ENCODE results near the gene OSCP1.
"Not testable (repeated sequence)": the region's sequence is repeated elsewhere in the genome, so short reads cannot be mapped to it uniquely, and the experiment has no call there.

The OSCP1 gene

GRCh38 chr1:36450270-36450918 is at the start of gene OSCP1:
OSCP1 (minus strand) TSS chr1:36450451; CDS start chr1:36450369, 82 bp downstream.
- DNase-seq (ENCODE audit: low read depth in 3 of 3): peak; percentile 73 to 84 (median 75)

- DNase-seq (ENCODE audit: low read depth in 3 of 3): no peak
Measured at GRCh38 chr1:36497207-36497606, 47.0 kb upstream of the OSCP1 start.

GRCh38 chr1:36494971-36495370 is 44.7 kb upstream of the OSCP1 start:
- DNase-seq (ENCODE audit: low read depth in 3 of 3): no peak

GRCh38 chr1:36493524-36493923 is 43.3 kb upstream of the OSCP1 start:
- DNase-seq (ENCODE audit: low read depth in 3 of 3): no peak

- no peak for DNase-seq (ENCODE audit: low read depth in 3 of 3)
Measured at GRCh38 chr1:36492491-36492890, 42.2 kb upstream of the OSCP1 start.

DNA sequence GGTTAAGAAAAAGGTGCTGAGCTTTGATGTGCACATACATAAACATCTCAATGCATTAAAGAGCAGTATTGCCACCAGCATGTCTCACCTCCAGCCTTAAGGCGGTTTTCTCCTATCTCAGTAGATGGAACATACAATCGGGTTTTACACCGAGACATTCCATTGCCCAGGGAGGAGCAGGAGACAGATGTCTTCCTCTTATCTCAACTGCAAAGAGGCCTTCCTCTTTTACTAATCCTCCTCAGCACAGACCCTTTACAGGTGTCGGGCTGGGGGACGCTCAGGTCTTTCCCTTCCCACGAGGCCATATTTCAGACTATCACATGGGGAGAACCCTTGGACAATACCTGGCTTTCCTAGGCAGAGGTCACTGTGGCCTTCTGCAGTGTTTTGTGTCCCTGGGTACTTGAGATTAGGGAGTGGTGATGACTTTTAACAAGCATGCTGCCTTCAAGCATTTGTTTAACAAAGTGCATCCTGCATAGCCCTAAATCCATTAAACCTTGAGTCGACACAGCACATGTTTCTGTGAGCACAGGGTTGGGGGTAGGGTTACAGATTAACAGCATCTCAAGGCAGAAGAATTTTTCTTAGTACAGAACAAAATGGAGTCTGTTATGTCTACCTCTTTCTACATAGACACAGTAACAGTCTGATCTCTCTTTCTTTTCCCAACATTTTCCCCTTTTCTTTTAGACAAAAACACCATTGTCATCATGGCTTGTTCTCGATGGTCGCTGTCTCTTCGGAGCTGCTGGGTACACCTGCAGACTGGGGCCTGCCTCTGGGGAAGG is 39.2 kb upstream of the OSCP1 start:
- DNase-seq (ENCODE audit: low read depth in 3 of 3): not testable (repeated sequence)

DNA sequence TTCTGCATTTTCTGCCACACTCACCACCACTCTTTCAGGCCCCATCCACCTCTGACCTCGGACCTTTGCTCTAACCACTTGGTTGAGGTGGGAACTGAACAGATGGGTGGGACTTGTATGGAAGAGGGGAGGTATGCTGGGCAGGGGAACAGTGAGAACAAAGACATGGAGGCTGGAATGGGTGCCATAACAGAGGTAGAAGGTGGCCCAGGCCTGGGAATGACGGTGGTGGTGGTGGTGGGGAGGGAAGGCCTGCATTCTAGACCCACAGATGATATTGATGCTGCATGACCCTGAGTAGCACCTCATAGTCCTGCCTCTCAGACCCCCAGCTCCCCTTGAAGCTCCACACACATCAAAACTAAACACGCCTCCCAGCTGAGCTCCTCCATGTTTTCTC is 37.7 kb upstream of the OSCP1 start:
- DNase-seq (ENCODE audit: low read depth in 3 of 3): no peak

GRCh38 chr1:36487336-36487725 is 37.1 kb upstream of the OSCP1 start:
- not testable (repeated sequence) for DNase-seq (ENCODE audit: low read depth in 3 of 3)

DNA sequence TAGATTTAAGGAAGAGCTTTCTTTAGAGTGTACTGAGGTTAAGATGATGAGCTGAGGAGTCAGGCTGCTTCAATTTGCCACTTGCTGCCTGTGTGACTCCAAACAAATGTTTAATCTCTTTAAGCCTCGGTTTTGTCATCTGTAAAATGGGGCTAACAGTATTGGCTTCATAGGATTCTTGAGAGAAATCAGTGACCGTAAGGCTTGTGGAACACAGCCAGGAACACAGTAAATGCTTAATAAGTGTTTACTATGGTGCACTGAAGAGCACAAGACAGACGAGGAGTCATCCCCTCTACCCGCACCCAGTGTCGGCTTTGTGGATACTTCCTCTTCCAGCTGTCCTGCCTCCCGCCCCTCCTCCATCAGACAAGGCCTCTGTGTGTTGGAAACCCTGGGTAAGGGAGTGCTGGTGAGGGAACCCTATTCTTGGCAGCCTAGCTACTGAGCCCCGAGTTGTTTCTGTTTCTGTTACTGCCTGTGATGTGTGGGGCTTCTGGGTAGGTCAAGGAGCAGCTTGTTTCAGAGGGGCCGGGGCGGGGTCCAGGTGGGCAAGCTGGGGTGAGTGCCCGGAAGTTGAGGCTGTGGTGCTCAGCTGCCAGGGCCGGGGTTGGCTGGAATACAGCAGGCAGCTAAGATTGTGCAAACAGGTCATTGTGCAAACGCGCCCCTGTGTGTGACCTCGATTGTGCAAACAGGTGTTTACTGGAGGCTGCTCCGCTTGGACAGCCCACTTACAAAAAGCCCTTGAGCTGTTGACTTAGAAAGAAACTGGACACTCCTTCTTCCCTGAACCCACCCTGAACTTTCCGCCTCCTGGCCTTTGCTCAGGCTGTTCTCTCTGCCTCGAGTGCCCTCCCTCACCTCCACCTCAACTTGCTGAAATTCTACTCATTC is 36.4 kb upstream of the OSCP1 start:
- DNase-seq (ENCODE audit: low read depth in 3 of 3): no peak

GRCh38 chr1:36486093-36486438 is 35.8 kb upstream of the OSCP1 start:
- DNase-seq (ENCODE audit: low read depth in 3 of 3): no peak

DNA sequence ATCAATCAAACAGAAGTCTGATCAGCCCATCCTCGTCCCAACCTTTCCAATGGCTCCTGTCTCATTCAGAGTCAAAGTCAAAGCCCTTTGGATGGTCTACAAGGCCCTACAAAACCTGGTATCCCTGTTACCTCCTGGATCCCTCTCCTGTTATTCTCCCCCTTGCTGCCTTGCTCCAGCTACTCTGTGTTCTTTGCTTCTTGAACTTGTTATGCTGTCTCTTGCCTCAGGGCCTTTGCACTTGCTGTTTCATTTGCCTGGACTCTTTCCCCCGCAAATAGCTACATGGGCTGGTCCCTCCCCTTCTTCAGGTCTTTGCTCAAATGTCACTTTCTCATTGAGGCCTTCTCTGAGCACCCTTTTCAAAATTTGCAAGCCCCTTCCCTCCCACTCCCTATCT is 33.8 kb upstream of the OSCP1 start:
- no peak for DNase-seq (ENCODE audit: low read depth in 3 of 3)

DNA sequence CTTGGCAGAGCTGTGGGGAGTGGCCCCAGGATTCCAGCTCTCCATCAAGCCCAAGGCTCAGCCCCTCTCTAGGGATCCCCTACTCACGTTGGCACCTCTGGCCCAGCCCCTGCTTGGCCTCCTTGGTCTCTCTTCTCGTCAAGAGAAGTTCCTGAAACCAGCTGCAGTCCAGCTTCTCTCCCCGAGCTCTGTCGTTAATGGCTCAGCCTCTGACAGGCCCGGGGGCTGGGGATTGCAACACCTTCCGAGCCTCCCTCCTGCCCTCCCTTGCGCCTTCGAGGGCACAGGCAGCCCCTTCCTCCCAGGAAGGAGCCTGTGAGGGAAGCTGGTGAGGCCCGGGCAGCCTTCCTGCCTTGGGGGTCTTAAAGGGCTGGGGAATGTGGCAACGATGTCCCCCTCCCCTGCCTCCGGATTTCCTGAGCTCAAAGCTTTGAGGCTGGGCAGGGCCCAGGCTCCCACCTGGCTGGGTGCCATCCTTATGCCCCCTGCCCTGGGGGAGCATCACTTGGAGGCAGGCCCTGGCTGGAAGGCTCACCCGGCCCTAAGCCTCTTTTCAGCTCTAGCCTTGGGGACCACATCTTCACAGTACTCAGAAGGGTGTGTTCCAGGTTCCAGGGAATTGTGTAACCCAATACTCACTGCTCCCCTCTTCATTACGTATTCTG is 32.6 kb upstream of the OSCP1 start, which contains the start of gene CSF3R:
Gene CSF3R, minus strand, starts transcription at position 190 of the 665 bp plus-strand sequence. CDS start 3,417 bp downstream, outside the sequence.
- no peak for DNase-seq (ENCODE audit: low read depth in 3 of 3)

GRCh38 chr1:36481771-36482723 is 31.8 kb upstream of the OSCP1 start:
- no peak for DNase-seq (ENCODE audit: low read depth in 3 of 3)

DNA sequence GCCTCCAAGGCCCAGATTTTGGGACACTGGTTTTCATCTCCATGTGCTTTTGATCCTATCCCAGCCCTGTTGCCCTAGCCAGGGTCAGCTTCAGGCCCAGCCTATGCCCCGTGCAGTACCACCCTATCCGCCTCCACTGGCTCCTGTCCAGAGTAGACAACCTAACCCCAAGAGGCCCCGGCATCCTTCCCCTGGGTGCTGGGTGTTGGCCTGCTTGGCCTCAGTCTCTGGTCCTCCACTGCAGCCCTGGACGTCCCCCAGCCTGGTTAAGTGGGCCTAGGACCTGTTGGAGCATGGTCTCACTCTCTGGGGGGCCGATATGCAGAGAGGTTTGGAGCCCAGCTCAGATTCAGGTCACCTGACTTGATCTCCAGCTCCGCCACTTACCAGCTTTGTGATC is 30.8 kb upstream of the OSCP1 start:
- DNase-seq (ENCODE audit: low read depth in 3 of 3): no peak

- DNase-seq (ENCODE audit: low read depth in 3 of 3): no peak
Measured at GRCh38 chr1:36480161-36480560, 29.9 kb upstream of the OSCP1 start.

GRCh38 chr1:36479505-36480051 is 29.3 kb upstream of the OSCP1 start:
- DNase-seq (ENCODE audit: low read depth in 3 of 3): no peak

- DNase-seq (ENCODE audit: low read depth in 3 of 3): not testable (repeated sequence)
Measured at GRCh38 chr1:36477615-36478014, 27.4 kb upstream of the OSCP1 start.

GRCh38 chr1:36476945-36477344 is 26.7 kb upstream of the OSCP1 start:
- no peak for DNase-seq (ENCODE audit: low read depth in 3 of 3)

DNA sequence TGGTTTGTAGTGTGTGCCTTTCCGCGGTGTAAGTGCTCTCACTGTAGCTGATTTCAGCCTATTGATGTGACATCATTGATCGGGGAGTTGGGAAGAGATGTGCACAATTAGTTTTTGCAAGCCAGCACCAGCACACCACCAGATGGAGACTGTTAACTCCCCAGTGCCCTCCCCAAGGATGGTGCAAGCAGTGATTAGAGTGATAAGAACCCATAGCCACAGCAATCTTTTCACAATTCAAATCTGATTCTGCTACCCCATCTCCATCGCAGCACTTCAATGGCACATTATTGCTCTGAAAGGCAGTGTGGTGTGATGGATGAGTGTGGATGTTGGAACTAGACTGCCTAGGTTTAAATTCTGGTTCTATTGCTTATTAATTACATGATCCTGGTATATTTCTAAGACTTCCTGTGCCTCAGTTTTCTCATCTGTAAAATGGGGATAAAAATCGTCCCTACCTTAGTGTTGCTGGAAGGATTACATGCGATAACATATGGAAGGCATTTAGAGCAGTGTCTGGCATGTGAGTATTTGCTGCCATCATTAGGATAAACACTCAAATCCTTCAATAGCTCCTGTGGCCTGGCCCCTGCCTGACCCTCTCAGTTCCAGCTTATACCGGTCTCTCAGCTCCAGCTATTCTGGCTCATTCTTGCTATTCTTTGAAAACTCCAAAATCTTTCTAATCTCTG is 25.8 kb upstream of the OSCP1 start:
- DNase-seq (ENCODE audit: low read depth in 3 of 3): no peak

- DNase-seq (ENCODE audit: low read depth in 3 of 3): no peak
Measured at GRCh38 chr1:36475341-36475740, 25.1 kb upstream of the OSCP1 start.
